SK-N-SH (cell line): Measurements from ENCODE around the gene SPINK5.

Experiments used
- CTCF ChIP-seq: fragments of 200-600 bp; sonication (generic); IDR thresholded peaks from 2 replicates; pipeline ENCODE4 v1.6.1; 2017; ENCODE audit warnings: antibody characterized with exemption, mild to moderate bottlenecking, moderate library complexity
- GABPA ChIP-seq: IDR thresholded peaks from 2 replicates; pipeline ENCODE4 v1.4.0; 2012; ENCODE audit warnings: low read depth, mild to moderate bottlenecking
- JUND ChIP-seq: IDR thresholded peaks from 2 replicates; pipeline ENCODE4 v1.4.0; 2012

- TF ChIP-seq JUND, result no peak
- no peak for TF ChIP-seq CTCF
- no peak for TF ChIP-seq GABPA
These were observed 21.5 kb downstream of the SPINK5 start for GRCh38 chr5:148085310-148085709.
